Cardiac fibroblast (primary cell): ENCODE data around the gene KCNQ1.

Experiments
- DNase-seq, 2 donors: peaks; one replicate each; pipeline versions ENCODE4 v3.0.0 to v3.0.0-alpha.2; 2010; ENCODE audit warnings: low read depth in 2 of 2
- H3K4me3 ChIP-seq, 2 donors: replicated peaks in 1 of 2; 1 replicate in 1 of 2; 2 replicates in 1 of 2; pipeline ENCODE4 v1.5.1; 2011; ENCODE audit warnings: low read depth in 2 of 2, low read length in 2 of 2, mild to moderate bottlenecking in 2 of 2, moderate library complexity in 1 of 2
- TF ChIP-seq, protein P1 (sequence below): IDR thresholded peaks from one replicate; pipeline ENCODE4 v1.5.1; 2011; ENCODE audit warnings: low read depth, mild to moderate bottlenecking, low read length, inconsistent platforms

Gene KCNQ1

DNA sequence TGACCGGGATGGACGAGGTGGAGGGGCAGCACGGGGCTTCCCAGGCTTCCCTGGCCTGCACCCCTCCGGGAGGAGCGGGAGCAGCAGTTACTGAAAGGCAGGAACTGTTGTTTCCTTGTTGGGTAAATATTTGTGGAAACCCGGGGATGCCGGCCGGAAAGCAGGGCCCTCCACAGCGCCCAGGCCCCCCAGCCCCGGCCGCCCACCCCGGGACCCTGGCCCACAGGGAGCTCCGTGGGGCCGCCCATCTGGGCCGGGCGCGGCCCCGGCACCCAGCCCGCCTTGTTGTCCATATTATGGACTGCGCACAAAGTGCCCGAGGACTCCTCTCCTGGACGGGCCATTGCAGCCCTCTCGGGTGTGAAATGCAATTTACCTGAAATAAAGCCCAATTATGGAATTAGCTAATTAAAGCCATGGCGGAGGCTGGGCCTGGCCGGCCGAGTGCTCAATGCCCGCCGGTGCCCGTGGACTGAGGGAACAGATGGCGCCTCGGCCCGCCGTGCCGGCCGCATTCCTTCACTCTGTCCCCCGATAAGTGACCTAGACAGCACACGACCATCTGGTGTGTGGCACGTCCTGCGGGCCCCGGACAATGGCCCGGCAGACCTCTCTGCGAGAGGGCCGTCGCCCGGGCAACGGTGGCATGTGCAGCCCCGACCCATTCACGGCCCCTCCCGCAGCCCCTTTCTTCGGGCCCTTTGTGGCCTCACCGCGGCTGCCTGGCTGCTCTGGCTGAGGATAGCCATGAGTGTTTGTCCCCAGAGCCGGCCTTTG is 405.4 kb downstream of the KCNQ1 start:
- no peak overlapping the region for H3K4me3 ChIP-seq
- TF ChIP-seq, protein P1, sequence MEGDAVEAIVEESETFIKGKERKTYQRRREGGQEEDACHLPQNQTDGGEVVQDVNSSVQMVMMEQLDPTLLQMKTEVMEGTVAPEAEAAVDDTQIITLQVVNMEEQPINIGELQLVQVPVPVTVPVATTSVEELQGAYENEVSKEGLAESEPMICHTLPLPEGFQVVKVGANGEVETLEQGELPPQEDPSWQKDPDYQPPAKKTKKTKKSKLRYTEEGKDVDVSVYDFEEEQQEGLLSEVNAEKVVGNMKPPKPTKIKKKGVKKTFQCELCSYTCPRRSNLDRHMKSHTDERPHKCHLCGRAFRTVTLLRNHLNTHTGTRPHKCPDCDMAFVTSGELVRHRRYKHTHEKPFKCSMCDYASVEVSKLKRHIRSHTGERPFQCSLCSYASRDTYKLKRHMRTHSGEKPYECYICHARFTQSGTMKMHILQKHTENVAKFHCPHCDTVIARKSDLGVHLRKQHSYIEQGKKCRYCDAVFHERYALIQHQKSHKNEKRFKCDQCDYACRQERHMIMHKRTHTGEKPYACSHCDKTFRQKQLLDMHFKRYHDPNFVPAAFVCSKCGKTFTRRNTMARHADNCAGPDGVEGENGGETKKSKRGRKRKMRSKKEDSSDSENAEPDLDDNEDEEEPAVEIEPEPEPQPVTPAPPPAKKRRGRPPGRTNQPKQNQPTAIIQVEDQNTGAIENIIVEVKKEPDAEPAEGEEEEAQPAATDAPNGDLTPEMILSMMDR, result no peak
- no peak for DNase-seq

DNA sequence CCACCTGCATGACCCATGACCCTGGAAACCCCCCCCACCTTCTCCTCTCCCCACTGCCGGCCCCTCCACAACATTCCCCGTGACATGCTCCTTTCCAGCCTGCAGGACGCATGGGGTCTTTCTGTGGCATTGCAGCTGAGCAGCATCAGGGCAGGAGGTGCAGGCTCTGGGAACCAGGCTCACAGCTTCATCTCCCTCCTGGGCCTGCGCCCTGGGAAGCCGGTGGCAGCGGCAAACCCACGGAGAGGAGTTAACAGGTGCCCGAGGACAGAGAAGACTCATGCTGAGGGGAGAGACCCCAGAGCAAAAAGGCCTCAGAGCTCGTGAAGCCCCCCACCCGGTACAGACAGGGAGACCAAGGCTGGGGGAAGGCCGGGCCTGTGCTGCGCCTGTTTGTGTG is 408.6 kb downstream of the KCNQ1 start:
- TF ChIP-seq, protein P1, result no peak
- H3K4me3 ChIP-seq, result no peak overlapping the region
- DNase-seq, result no peak

DNA sequence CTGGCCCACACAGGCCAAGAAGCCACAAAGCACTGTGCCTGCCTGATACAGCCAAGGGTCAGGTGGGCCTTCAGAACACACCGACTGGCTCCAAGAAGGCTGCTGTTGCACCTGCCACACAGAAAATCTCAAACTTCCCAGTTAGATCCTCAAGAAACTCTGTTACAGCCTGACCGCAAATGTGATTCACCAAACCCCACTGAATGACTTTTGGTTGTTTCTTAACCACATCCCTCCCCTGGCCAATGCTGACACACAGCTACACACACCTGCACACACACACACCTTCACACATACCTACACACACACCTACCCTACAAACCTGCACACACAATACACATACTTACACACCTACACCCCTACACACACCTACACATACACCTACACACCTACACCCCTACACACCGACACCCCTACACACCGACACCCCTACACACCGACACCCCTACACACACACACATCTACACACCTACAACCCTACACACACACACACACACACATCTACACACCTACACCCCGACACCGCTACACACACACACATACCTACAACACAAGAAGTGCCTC is 409.3 kb downstream of the KCNQ1 start:
- TF ChIP-seq, protein P1, result no peak
- no peak for DNase-seq

DNA sequence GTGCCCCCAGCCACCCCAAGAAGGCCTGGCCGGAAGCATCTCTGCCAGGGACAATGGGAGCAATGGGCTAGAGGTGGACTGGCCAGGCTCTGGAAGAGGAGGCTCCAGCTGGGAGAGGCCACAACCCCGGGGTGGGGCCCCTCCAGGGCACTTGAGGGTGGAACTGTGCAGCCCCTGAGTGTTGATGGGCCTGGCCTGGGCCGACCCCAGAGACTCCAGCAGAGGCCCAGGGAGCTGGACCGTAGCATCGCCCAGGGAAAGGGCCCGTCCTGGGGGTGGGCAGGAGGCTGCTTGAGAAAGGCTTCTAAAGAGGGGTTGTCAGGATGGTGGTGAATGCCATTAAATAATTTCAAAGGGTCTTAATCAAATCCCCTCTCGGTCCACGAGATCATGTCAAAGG is 410.4 kb downstream of the KCNQ1 start:
- DNase-seq, result no peak
- H3K4me3 ChIP-seq, result no peak overlapping the region
- TF ChIP-seq, protein P1, result no peak

More for the DNA sequence above, 409.3 kb downstream of the KCNQ1 start:
- H3K4me3 ChIP-seq, result no peak overlapping the region

DNA sequence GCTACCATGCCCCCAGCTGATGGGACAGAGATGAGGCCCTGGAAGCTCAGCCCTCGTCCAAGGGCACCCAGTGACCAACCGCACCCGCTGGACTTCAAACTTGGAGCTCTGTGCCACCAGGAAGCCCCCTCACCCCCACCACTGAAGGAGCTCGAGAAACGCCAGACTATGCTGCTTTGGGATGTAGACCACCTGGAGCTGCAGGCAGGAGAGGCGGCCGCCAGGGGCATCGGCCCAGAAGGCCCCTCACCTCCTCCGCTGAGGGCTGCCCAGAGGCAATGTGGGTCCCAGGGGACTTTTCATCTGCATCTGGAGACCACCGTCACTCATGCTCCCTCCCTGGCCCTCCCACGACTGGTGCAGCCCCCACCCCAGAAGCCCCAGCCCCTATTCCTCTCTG is 412.5 kb downstream of the KCNQ1 start:
- TF ChIP-seq, protein P1, result no peak
- no peak overlapping the region for H3K4me3 ChIP-seq
- DNase-seq, result no peak

DNA sequence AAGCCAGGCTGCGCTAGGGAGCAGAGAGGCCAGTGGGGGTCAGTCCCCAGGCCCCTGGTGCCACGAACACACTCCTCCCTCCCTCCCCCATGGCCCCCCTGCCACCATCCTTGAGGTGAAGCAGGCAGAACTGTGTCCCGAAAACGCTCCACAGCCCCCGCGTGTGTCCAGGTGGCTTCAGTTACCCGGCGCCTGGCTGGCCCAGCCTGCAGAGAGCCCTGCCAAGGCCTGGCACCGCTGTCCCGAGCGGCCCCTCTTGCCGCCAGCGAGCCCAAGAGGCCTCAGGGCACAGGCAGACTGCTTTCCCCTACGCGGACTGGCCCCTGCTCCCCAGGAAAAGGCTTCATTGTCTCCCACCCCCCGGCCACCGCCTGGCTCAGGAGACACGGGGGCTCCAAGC is 413.1 kb downstream of the KCNQ1 start:
- TF ChIP-seq, protein P1, result no peak
- DNase-seq, result no peak
- no peak overlapping the region for H3K4me3 ChIP-seq
